ENCODE measurements around the gene SLC1A7. TPM values are rescaled to one million over a fixed set of nuclear protein-coding genes. Genes with fewer than 3 reads are reported as not detected.

SLC1A7 gene
- total and polyA plus RNA-seq, 2 of the 13 experiments (the other 11 are each of a cell fraction or from before 2014, with no cell fraction given): 0.04 to 2.0 TPM

DNA sequence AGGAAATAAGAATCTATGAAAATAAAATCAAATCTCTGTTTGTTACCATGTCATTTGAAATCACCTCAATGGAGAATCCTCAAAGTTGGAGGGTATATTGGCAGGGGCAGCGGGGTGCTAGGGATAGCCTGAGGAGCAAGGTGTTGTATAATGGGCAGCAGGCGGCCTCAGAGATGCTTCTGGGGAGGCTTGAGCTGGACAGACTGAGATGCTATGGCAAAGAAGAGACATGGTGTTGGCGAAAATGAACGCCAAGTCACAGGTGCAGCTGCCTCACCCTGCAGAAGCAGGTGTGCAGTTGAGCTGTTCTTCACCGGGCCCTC is 3.1 kb upstream of the SLC1A7 start (continued):
- TF ChIP-seq GATA4 (IDR thresholded peaks at IDR 0.05; ENCODE audit: borderline replicate concordance, low read depth): peak; percentile 82; the same call in 1 of the 2 replicates
- peak; percentile 29; the same call in 1 of the 2 replicates for TF ChIP-seq SMC3 (IDR thresholded peaks at IDR 0.05; ENCODE audit: low read length)
- 0 out of 2 replicates have a peak, but pooled peaks have one; percentile 74 for TF ChIP-seq ZNF431 (CRISPR knock-in tag; IDR thresholded peaks at IDR 0.05; ENCODE audit: borderline replicate concordance, low read depth)
- no peak for TF ChIP-seq DPF2 (CRISPR knock-in tag; IDR thresholded peaks at IDR 0.05; ENCODE audit: borderline replicate concordance, low read depth)
- TF ChIP-seq POLR2A (IDR thresholded peaks at IDR 0.05; ENCODE audit: insufficient read depth in 1 of 2, low read depth in 2 of 2, low read length in 2 of 2): peak in 1 of 2 experiments; percentile 97; a peak in 2 of 4 replicates
- TF ChIP-seq, protein P1, sequence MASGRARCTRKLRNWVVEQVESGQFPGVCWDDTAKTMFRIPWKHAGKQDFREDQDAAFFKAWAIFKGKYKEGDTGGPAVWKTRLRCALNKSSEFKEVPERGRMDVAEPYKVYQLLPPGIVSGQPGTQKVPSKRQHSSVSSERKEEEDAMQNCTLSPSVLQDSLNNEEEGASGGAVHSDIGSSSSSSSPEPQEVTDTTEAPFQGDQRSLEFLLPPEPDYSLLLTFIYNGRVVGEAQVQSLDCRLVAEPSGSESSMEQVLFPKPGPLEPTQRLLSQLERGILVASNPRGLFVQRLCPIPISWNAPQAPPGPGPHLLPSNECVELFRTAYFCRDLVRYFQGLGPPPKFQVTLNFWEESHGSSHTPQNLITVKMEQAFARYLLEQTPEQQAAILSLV (CRISPR knock-in tag; IDR thresholded peaks at IDR 0.05; ENCODE audit: borderline replicate concordance): no peak
- TF ChIP-seq SMYD3 (CRISPR knock-in tag; IDR thresholded peaks at IDR 0.05): 0 out of 2 replicates have a peak, but pooled peaks have one; percentile 8
- TF ChIP-seq NFE2 (CRISPR knock-in tag; IDR thresholded peaks at IDR 0.05): no peak
- TF ChIP-seq ZNF569 (CRISPR knock-in tag; IDR thresholded peaks at IDR 0.05; ENCODE audit: borderline replicate concordance): peak; percentile 58; the same call in 1 of the 2 replicates
- 0 out of 2 replicates have a peak, but pooled peaks have one; percentile 17 for TF ChIP-seq MIER2 (CRISPR knock-in tag; IDR thresholded peaks at IDR 0.05)
- peak; percentile 7; the same call in 1 of the 2 replicates for TF ChIP-seq FOSL2 (CRISPR knock-in tag; IDR thresholded peaks at IDR 0.05)
- TF ChIP-seq ZNF44 (CRISPR knock-in tag; IDR thresholded peaks at IDR 0.05): peak; percentile 53; the same call in 1 of the 2 replicates
- no peak for TF ChIP-seq RELA (CRISPR knock-in tag; IDR thresholded peaks at IDR 0.05)
- 0 out of 2 replicates have a peak, but pooled peaks have one; percentile 48 for TF ChIP-seq ZBTB3 (CRISPR knock-in tag; IDR thresholded peaks at IDR 0.05; ENCODE audit: borderline replicate concordance, low read depth)
- 0 out of 2 replicates have a peak, but pooled peaks have one; percentile 14 for TF ChIP-seq ZIK1 (CRISPR knock-in tag; IDR thresholded peaks at IDR 0.05; ENCODE audit: borderline replicate concordance, low read depth)
- TF ChIP-seq ZNF713 (CRISPR knock-in tag; IDR thresholded peaks at IDR 0.05): 0 out of 2 replicates have a peak, but pooled peaks have one; percentile 35
- TF ChIP-seq, protein P2, sequence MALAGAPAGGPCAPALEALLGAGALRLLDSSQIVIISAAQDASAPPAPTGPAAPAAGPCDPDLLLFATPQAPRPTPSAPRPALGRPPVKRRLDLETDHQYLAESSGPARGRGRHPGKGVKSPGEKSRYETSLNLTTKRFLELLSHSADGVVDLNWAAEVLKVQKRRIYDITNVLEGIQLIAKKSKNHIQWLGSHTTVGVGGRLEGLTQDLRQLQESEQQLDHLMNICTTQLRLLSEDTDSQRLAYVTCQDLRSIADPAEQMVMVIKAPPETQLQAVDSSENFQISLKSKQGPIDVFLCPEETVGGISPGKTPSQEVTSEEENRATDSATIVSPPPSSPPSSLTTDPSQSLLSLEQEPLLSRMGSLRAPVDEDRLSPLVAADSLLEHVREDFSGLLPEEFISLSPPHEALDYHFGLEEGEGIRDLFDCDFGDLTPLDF (CRISPR knock-in tag; IDR thresholded peaks at IDR 0.05): no peak
- 0 out of 2 replicates have a peak, but pooled peaks have one; percentile 4 for TF ChIP-seq ZBTB42 (CRISPR knock-in tag; IDR thresholded peaks at IDR 0.05)
- no peak for TF ChIP-seq ZNF580 (CRISPR knock-in tag; IDR thresholded peaks at IDR 0.05; ENCODE audit: borderline replicate concordance, low read depth)

Data from HepG2 (cell line).